Suprapubic skin (tissue), 4 donors: ENCODE data around the gene PCDHGB2. TPM values are rescaled to one million over a fixed set of nuclear protein-coding genes. Genes with fewer than 3 reads are reported as not detected.
A peak's percentile ranks its signal among the peaks of the same experiment; 100 is the strongest.
"Not testable (repeated sequence)": the region's sequence is repeated elsewhere in the genome, so short reads cannot be mapped to it uniquely, and the experiment has no call there.

Experiments used
- DNase-seq, 2 donors: peaks; one replicate each; pipeline ENCODE4 v3.0.0-alpha.2; 2019; ENCODE audit warnings: low spot score in 2 of 2
- H3K27ac ChIP-seq: fragments of 200-600 bp; sonication (generic); one replicate; pipeline ENCODE4 v1.5.1; 2019
- H3K27me3 ChIP-seq: fragments of 200-600 bp; sonication (generic); one replicate; pipeline ENCODE4 v1.5.1; 2019
- H3K36me3 ChIP-seq: fragments of 200-600 bp; sonication (generic); one replicate; pipeline ENCODE4 v1.5.1; 2019
- H3K4me1 ChIP-seq: fragments of 200-600 bp; sonication (generic); one replicate; pipeline ENCODE4 v1.5.1; 2019
- H3K4me3 ChIP-seq: fragments of 200-600 bp; sonication (generic); one replicate; pipeline ENCODE4 v1.5.1; 2019; ENCODE audit warnings: mild to moderate bottlenecking
- H3K9me3 ChIP-seq: fragments of 200-600 bp; sonication (generic); one replicate; pipeline ENCODE4 v1.5.1; 2019
- CTCF ChIP-seq, 2 donors: fragments of 200-600 bp in 1 of 2; fragments of 450-650 bp in 1 of 2; sonication (generic) in 1 of 2; IDR thresholded peaks; one replicate each; pipeline ENCODE4 v1.5.1; 2016 to 2019; ENCODE audit warnings: antibody characterized with exemption in 2 of 2, mild to moderate bottlenecking in 1 of 2, moderate library complexity in 1 of 2
- EP300 ChIP-seq: sonication (generic); formaldehyde crosslinking; IDR thresholded peaks from one replicate; pipeline ENCODE4 v1.6.1; 2017; ENCODE audit warnings: antibody characterized with exemption
- POLR2A ChIP-seq, 2 donors: fragments of 450-650 bp; IDR thresholded peaks; one replicate each; pipeline ENCODE4 v1.6.1; 2017; ENCODE audit warnings: antibody characterized with exemption in 2 of 2, mild to moderate bottlenecking in 2 of 2, moderate library complexity in 2 of 2
- POLR2AphosphoS5 ChIP-seq, 3 donors: sonication (generic); formaldehyde crosslinking; IDR thresholded peaks; one replicate each; pipeline ENCODE4 v1.6.1; 2017; ENCODE audit warnings: antibody characterized with exemption in 3 of 3
- WGBS: methylation state at CpG from one replicate; pipeline ENCODE4 v1.1.5; 2018; 5-methylcytosine and 5-hydroxymethylcytosine counted together
- total RNA-seq, 4 donors: library from RNA; depleted of rRNA; stranded (reverse); fragments of >200 nt; gene quantifications; one replicate each; pipeline ENCODE4 v1.1.0, GENCODE V29; 2016

Gene PCDHGB2
- total RNA-seq, 4 donors from 2014 or later, result 2.6 to 6.5 (median 3.8) TPM

GRCh38 chr5:141330299-141331080, 29.3 kb upstream of the PCDHGB2 start, which contains the start of gene PCDHGA1:
PCDHGA1 (plus strand) TSS chr5:141330514.
- no peak for TF ChIP-seq CTCF (IDR thresholded peaks at IDR 0.05)
- TF ChIP-seq POLR2A (IDR thresholded peaks at IDR 0.05), result no peak
- TF ChIP-seq POLR2AphosphoS5 (IDR thresholded peaks at IDR 0.05), result no peak
- no peak for TF ChIP-seq EP300
- no peaks in the 10 kb centered on the region for H3K36me3 ChIP-seq
- 27% methylated on average over 21 of the region's 21 CpGs for WGBS
- DNase-seq, result no peak
- H3K9me3 ChIP-seq, result peaks cover 43% of the 10 kb centered on the region
- peaks cover 46% of the 10 kb centered on the region for H3K27me3 ChIP-seq
- no peaks in the 10 kb centered on the region for H3K4me1 ChIP-seq
- no peak within 1 kb of the TSS for H3K4me3 ChIP-seq
- H3K27ac ChIP-seq, result no peak within 1 kb of the TSS

GRCh38 chr5:141332571-141332970, 27.2 kb upstream of the PCDHGB2 start:
- H3K36me3 ChIP-seq, DNase-seq, H3K4me3 ChIP-seq, H3K4me1 ChIP-seq, H3K27ac ChIP-seq: not testable (repeated sequence)
- WGBS, result 25% methylated on average over 9 of the region's 39 CpGs
- H3K9me3 ChIP-seq, result peaks cover 33% of the 10 kb centered on the region
- H3K27me3 ChIP-seq, result peaks cover 46% of the 10 kb centered on the region

- H3K9me3 ChIP-seq, result peaks cover 22% of the 10 kb centered on the region
- no peak for DNase-seq
- no peak for TF ChIP-seq POLR2AphosphoS5 (IDR thresholded peaks at IDR 0.05)
- no peak for TF ChIP-seq POLR2A (IDR thresholded peaks at IDR 0.05)
- no peak for TF ChIP-seq EP300
- peak in 1 of 2 donors; percentile 1 for TF ChIP-seq CTCF (IDR thresholded peaks at IDR 0.05)
- WGBS, result 15% methylated on average over 22 of the region's 27 CpGs
- H3K36me3 ChIP-seq, result no peaks in the 10 kb centered on the region
- H3K4me1 ChIP-seq, result peaks cover 4% of the 10 kb centered on the region
- peak within 1 kb of the TSS; percentile 37 for H3K4me3 ChIP-seq
- H3K27me3 ChIP-seq, result peaks cover 24% of the 10 kb centered on the region
- no peak within 1 kb of the TSS for H3K27ac ChIP-seq
These were observed 21.1 kb upstream of the PCDHGB2 start, which contains the start of gene PCDHGA2 for GRCh38 chr5:141338538-141339306. PCDHGA2 (plus strand) TSS chr5:141338760.

GRCh38 chr5:141340781-141341354, 18.9 kb upstream of the PCDHGB2 start:
- Histone ChIP-seq H3K27me3 (peaks cover 16% of the 10 kb centered on the region), H3K9me3 (peaks cover 35% of the 10 kb centered on the region)
- not testable (repeated sequence) for H3K4me1 ChIP-seq, DNase-seq, H3K4me3 ChIP-seq, H3K27ac ChIP-seq, H3K36me3 ChIP-seq
- 69% methylated on average over 11 of the region's 45 CpGs for WGBS

GRCh38 chr5:141342773-141343172, 17.0 kb upstream of the PCDHGB2 start:
- TF ChIP-seq POLR2AphosphoS5 (IDR thresholded peaks at IDR 0.05) (no peak), CTCF (IDR thresholded peaks at IDR 0.05) (no peak), POLR2A (IDR thresholded peaks at IDR 0.05) (no peak), EP300 (no peak)
- Histone ChIP-seq H3K27me3 (peaks cover 12% of the 10 kb centered on the region), H3K4me1 (peaks cover 4% of the 10 kb centered on the region), H3K9me3 (peaks cover 31% of the 10 kb centered on the region), H3K4me3 (no peak overlapping the region), H3K27ac (no peak overlapping the region), H3K36me3 (no peaks in the 10 kb centered on the region)
- WGBS, result 28% methylated on average over 1 of the region's 1 CpG
- DNase-seq, result no peak
